LNCaP clone FGC (cell line): Measurements from ENCODE around the gene CUL9.

ENCODE experiments used
- DNase-seq: peaks from one replicate; pipeline ENCODE4 v3.0.0-alpha.2; 2011; ENCODE audit warnings: low read depth
- H3K4me3 ChIP-seq: 2 replicates; pipeline ENCODE4 v1.5.1; 2011; ENCODE audit warnings: mild to moderate bottlenecking, low read depth, low read length, control low read depth
- TF ChIP-seq, protein P1 (sequence below): IDR thresholded peaks from 2 replicates; pipeline ENCODE4 v1.5.1; 2012; ENCODE audit warnings: mild to moderate bottlenecking; ENCODE audit not compliant: control insufficient read depth, insufficient read depth; ENCODE audit errors: extremely low read depth

CUL9 gene

DNA sequence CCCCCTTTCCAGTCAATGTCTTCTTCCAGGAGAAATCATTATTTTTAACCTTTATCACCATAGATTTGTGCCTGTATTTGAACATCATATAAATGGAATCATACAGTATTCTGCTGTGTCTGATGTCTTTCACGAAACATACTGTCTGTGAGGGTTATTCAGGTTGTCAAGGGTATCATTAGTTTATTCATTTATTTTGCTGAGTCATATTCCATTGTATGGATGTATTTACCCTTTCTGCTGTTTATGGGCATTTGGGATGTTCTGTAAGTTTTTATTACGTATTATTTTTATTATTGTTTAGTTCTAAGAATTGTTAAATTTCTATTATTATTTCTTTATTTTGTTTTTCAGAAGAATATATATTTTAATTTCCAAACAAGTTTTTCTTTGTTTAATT lies 25.3 kb downstream of the CUL9 start:
- TF ChIP-seq, protein P1, sequence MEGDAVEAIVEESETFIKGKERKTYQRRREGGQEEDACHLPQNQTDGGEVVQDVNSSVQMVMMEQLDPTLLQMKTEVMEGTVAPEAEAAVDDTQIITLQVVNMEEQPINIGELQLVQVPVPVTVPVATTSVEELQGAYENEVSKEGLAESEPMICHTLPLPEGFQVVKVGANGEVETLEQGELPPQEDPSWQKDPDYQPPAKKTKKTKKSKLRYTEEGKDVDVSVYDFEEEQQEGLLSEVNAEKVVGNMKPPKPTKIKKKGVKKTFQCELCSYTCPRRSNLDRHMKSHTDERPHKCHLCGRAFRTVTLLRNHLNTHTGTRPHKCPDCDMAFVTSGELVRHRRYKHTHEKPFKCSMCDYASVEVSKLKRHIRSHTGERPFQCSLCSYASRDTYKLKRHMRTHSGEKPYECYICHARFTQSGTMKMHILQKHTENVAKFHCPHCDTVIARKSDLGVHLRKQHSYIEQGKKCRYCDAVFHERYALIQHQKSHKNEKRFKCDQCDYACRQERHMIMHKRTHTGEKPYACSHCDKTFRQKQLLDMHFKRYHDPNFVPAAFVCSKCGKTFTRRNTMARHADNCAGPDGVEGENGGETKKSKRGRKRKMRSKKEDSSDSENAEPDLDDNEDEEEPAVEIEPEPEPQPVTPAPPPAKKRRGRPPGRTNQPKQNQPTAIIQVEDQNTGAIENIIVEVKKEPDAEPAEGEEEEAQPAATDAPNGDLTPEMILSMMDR: no peak

DNA sequence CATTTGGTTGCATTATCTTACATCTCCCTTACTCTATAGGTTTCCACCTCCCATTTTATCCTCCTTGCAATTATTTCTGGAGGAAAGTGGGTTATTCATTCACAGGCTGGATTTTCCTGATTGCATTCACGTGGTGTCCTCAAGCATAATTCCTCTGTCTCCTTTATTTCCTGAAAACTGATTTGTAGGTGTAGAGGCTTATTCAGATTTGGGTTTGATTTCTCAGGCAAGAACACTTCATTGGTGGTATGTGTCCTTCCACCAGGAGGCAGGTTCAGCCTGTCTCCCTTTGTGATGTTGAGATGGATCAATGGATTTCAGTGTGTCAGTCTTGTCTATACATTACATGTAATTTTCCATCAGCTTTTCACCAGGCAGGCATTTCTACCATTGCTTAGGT lies 30.0 kb downstream of the CUL9 start:
- H3K4me3 ChIP-seq: no peak overlapping the region
- DNase-seq: no peak
- TF ChIP-seq, protein P1: no peak

More for the DNA sequence above, 25.3 kb downstream of the CUL9 start:
- H3K4me3 ChIP-seq: no peak overlapping the region
- no peak for DNase-seq

DNA sequence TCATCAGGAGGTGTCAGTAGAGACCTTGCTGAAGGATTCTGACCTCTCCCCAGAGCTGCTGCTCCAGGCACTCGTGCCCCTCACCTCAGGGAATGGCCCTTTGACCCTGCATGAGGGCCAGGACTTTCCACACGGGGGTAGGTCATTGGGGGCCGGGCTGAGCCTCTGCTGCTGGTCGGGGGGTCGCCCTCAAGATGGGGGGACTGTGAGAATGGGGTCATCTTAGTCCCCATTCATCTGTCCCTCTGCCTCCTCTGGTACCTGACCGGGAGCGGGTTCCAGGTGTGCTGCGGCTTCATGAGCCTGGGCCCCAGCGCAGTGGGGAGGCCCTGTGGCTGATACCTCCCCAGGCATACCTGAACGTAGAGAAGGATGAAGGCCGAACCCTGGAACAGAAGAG lies 31.4 kb downstream of the CUL9 start:
- no peak for DNase-seq
- TF ChIP-seq, protein P1: no peak
- H3K4me3 ChIP-seq: no peak overlapping the region

GRCh38 chr6:43215066-43215465 lies 33.1 kb downstream of the CUL9 start:
- TF ChIP-seq, protein P1: no peak
- no peak overlapping the region for H3K4me3 ChIP-seq

DNA sequence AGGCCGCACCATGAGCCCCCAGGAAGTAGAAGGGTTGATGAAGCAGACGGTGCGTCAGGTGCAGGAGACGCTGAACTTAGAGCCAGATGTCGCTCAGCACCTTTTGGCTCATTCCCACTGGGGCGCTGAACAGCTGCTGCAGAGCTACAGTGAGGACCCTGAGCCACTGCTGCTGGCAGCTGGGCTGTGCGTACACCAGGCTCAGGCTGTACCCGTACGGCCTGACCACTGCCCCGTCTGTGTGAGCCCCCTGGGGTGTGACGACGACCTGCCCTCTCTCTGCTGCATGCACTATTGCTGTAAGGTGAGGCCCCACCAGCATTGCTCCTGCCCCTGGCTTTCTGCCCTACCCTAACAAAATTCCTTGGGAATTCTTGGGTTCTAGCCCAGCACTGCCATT lies 34.2 kb downstream of the CUL9 start:
- DNase-seq: no peak
- H3K4me3 ChIP-seq: no peak overlapping the region
- TF ChIP-seq, protein P1: no peak

More at GRCh38 chr6:43215066-43215465, 33.1 kb downstream of the CUL9 start:
- DNase-seq: no peak

DNA sequence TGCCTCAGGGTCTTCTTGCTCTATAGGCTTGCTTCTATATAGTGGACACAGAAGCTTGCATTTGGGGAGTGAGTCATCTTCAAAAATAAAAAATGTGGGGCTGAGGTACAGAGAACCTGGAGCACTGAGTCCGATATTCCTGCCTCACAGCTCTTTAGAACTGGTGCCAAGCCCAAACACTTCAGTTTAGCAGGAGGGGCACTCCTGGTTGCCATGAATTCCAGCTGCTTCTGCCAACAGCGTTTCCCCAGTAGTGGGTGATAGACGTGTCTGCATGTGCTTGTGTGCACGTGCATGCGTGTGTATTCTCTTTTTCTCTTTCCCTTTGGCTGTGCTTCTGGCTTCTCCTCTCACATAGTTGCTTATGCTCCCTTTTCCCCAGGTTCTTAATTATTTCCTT lies 35.4 kb downstream of the CUL9 start:
- TF ChIP-seq, protein P1: no peak
- no peak overlapping the region for H3K4me3 ChIP-seq
- no peak for DNase-seq

DNA sequence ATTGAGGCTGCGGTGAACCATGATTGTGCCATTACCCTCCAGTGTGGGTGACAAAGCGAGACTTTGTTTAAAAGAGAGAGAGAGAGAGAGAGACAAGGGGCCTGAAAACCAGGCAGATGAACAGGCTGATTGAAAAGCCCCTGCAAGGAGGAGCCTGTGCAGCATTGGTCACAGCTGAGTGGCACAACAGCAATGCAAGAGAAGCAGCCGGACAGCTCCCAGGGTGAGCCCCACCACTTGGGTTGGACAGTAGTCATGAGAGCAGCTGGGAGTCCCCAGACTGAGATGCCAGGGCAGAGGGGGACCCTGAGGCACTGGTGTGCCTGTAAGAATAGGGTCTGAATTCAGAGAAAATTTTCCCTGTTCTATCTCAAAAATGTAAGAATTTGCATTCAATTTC lies 37.1 kb downstream of the CUL9 start:
- H3K4me3 ChIP-seq: no peak overlapping the region
- DNase-seq: no peak
- TF ChIP-seq, protein P1: no peak
